Muscle of back (tissue), 11 donors: ENCODE measurements around the gene NBR1. TPM values are rescaled to one million over a fixed set of nuclear protein-coding genes. Genes with fewer than 3 reads are reported as not detected.
"Not testable (repeated sequence)": the region's sequence is repeated elsewhere in the genome, so short reads cannot be mapped to it uniquely, and the experiment has no call there.

ENCODE experiments used
- DNase-seq, 3 donors: peaks; one replicate each; pipeline versions ENCODE4 v3.0.0 to v3.0.0-alpha.2; 2013
- polyA plus RNA-seq, 10 donors: library from polyadenylated mRNA; unstranded; fragments of 120-200 nt; gene quantifications; one replicate each; pipeline ENCODE4 v1.2.1, GENCODE V29; 2013; ENCODE audit not compliant: insufficient read length in 10 of 10

The NBR1 gene
- polyA plus RNA-seq, 10 donors, result 54.0 to 73.6 (median 60.6) TPM

DNA sequence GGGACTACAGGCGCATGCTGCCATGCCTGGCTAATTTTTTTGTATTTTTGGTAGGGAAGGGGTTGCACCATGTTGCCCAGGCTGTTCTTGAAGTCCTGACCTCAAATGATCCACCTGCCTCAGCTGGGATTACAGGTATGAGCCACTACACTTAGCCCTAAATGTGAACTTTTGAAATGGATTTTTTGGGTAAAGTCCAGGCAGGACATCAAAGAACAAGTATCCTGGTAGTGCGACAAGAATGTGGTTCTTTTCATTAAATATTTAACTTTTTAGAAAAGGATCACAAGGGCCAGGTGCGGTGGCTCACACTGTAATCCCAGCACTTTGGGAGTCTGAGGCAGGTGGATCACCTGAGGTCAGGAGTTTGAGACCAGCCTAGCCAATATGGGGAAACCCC, 15.3 kb upstream of the NBR1 start:
- DNase-seq, result no peak

DNA sequence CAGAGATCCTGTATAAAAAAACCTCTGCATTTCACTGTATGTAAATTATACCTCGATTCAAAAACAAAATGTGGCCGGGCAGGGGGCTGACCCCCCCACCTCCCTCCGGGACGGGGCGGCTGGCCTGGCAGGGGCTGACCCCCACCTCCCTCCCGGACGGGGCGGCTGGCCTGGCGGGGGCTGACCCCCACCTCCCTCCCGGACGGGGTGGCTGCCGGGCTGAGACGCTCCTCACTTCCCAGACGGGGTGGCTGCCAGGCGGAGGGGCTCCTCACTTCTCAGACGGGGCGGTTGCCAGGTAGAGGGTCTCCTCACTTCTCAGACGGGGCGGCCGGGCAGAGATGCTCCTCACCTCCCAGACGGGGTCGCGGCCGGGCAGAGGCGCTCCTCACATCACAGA, 11.8 kb upstream of the NBR1 start:
- not testable (repeated sequence) for DNase-seq

DNA sequence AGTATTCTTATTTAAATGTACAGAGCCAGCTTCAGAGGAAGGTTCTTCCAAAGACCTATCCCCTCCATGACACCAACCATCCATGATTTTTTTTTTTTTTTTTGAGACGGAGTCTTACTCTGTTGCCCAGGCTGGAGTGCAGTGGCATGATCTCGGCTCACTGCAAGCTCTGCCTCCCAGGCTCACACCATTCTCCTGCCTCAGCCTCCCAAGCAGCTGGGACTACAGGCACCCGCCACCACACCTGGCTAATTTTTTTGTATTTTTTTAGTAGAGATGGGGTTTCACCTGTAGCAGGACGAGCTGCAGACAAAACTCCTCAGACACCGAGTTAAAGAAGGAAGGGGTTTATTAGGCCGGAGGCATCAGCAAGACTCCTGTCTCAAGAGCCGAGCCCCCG, 11.1 kb upstream of the NBR1 start:
- not testable (repeated sequence) for DNase-seq

DNA sequence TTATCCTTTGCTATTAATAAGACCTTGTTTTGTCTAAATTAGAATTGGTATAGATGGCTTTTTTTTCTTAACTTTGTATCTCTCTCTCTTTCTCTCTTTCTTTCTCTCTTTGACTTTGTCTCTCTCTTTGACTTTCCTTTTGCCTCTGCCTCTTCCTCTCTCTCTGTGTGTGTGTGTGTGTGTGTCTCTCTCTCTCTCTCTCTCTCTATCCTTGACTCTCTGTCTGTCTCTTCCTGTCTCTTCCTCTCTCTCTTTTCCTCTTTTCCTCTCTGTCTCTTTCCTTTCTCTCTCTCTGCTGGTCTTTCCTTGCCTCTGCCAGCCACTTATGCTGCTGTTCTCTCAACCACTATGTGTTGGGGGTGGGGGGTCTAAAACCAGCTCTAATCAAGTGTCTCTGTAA, 5.0 kb upstream of the NBR1 start:
- DNase-seq, result not testable (repeated sequence)

DNA sequence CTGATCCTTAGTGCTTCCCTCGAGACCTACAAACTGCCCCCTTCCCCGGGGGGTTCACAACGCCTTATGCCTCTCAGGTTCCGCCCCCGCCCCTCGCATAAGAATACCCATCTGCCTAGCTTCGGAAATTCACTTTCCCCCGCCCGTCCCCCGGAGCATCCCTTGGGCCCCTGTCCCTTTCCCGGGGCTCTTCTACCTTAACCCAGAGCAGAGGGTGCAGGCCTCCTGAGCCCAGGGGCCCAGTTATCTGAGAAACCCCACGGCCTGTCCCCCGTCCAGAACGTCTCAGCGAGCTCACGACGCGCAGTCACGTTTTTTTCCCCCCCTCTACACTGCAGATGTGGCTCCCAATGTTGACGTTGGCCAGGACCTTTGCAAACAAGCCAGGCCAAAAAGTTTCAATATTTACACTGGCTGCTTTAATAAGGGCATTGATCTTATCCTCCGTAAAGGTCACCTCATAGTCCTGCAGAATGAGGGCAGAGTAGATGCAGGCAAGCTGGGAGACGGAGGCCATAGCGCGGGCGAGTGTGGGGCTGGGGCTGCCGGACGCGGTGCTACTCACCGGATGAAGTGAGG, 1.4 kb upstream of the NBR1 start:
- no peak for DNase-seq

DNA sequence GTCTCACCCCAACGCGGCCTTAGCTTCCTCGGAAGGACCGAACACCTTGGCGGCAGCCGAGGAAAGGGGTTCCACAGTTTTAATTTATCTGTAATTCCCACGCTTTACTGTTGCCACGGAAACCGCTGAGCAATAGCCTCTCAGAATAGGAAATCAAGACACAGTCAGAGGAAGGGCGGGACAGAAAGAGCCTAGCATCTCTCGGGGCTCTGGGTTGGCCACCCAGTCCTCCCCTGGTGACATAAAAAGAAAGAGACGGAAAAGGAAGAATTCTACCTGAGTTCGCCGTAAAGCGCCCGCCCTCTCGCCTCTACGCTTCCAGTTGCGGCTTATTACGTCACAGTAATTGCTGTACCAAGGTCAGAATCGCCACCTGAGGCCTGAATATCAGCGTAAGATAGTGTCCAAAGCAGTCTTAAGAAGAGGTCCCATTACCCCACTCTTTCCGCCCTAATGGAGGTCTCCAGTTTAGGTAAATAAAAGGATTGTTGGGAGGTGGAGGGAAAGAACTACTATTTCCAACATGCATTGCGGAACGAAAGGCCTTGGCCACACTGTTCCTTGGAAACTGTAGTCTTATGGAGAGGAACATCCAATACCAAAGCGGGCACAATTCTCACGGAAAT, 761 bp upstream of the NBR1 start:
- DNase-seq, result peak; percentile 91 to 96 (median 95)

DNA sequence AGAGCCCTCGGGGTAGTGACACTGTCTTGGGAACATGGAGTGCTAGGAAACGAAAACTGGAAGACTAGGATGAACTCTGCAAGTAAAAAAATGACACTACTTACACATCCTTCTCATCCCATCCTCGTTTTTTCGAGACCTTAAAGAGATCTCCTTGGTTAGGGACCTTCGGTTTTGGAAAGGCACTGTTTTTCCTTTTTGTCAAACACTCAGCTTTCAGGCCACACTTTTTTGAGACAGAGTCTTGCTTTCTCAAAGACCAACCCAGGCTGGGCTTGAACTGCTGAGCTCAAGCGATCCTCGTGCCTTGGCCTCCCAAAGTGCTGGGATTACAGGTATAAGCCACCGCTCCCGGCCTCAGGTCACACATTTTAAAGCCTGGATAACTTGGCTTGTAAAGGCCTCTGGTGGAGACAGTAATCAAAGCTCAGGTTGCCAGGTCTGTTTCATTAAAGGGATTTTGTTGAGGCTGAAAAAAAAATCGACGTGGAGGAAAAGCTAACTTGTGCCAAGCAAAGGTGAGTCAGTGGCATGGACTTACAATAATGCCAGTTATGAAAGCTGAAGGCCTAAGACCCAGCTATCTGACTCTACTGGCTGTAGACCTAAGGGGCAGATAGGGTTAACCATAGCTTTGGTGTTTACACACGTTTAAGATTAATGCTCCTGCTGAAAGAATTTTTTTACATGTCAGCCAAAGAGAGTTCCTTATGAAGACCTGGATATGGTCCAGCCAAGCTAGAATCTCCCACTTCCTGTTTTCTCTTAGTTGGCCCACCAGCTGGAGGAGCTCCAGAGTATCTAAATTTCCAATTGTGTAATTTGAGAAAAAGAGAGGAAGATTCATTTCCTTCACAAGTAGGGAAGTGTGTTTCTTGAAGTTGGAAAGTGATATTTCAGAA, 823 bp downstream of the NBR1 start:
- peak; percentile 71 to 89 (median 86) for DNase-seq

DNA sequence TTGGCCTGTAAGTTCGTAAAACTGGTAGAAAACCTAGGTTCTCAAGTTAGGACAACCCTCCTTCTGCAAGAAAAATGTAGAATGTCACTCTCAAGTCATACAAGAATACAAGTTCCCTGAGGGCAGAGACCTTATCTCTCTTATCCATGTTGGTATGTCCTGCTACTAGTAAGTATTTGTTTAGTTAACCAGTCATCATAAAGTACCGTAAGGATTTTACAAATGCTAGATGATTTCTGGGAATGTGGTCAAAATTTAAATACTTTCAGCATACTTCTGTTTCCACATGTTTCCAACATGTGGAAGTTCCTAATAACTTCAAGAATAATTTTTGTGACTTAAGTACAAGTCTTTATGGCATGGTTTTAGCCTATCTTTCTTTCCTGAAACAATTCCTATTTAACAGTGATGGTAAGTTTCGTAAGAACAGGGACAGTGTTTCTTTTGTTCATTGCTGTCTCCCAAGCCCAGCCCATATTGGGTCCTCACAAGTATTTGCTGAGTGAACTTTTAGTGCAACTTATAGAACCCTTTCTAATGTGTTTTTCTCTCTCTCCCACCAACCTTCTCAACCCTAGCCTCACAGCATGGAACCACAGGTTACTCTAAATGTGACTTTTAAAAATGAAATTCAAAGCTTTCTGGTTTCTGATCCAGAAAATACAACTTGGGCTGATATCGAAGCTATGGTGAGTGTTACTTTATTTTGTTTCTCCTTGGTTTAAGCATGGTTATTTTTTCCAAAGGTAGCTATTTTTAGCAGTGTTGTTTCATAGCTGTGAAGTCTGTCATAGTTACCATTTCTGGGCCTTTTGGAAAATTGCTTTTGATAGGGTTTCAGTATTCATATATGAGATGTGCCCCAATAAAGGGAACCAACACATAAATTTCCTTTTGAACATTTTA, 4.5 kb downstream of the NBR1 start:
- DNase-seq, result peak; percentile 2 to 45 (median 13)

DNA sequence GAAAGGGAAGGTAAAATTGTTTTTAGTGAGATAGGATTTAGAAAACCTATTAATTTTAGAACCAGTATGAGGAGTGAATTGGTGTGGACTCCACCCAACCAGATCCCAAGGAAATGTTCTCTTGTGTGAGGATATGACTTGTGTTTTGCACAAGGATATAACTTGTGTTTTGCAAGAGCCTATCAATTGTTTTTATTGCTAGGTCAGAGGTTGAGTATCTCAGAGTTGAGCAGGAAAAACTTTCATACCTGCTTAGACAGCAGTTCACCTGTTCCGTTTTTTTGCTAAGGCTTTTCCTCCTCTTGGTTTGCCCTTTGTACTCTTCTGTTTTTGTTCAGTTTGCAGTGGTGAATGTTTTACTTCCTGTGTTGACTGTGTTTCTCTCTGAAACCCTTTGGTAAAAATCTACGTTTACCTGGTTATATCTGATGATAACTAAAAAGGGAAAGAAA, 5.1 kb downstream of the NBR1 start:
- DNase-seq, result no peak

DNA sequence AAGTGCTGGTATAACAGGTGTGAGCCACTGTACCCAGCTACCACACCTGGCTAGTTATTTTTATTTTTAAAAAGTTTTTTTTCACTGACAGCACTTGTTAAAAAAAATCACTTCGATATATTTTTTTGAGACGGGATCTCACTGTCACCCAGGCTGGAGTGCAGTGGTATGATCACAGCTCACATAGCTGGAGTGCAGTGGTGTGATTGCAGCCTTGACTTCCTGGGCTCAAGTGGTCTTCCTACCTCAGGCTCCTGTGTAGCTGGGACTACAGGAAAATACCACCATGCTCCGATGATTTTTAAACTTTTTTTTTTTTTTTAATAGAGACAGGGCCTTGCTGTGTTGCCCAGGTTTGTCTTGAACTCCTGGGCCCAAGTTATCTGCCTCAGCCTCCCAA, 12.9 kb downstream of the NBR1 start:
- no peak for DNase-seq

DNA sequence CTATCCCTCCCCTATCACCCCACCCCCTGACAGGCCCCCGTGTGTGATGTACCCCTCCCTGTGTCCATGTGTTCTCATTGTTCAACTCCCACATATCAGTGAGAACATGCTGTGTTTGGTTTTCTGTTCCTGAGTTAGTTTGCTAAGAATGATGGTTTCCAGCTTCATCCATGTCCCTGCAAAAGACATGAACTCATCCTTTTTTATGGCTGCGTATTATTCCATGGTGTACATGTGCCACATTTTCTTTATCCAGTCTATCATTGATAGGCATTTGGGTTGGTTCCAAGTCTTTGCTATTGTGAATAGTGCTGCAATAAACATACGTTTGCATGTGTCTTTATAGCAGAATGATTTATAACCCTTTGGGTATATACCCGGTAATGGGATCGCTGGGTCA, 15.6 kb downstream of the NBR1 start:
- not testable (repeated sequence) for DNase-seq

DNA sequence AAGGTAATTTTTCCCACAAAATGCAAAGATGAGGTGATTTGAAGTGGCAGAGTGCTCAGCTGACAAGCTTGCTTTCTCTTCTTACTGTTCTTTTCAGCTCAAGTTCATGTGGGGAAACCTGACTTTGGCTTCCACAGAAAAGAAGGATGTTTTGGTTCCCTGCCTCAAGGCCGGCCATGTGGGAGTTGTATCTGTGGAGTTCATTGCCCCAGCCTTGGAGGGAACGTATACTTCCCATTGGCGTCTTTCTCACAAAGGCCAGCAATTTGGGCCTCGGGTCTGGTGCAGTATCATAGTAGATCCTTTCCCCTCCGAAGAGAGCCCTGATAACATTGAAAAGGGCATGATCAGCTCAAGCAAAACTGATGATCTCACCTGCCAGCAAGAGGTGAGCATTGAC, 22.2 kb downstream of the NBR1 start:
- DNase-seq, result no peak

DNA sequence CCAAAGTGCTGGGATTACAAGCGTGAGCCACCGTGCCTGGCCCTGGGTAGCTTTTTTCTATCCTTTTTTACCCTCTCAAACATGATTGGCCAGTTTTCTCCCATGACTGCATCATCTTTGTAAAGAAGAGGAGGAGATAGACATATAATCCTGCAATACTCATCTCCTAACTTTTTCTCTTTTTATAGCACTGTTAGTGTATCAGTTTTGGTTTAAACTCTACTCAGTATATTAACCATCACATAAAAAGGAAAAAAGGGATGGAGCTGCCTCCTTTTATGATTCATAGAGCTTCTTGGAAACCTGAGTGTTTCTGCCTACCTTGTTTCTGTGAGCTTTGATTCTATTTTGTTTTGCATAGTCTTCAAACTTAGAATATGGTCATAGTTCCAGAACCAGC, 28.6 kb downstream of the NBR1 start:
- DNase-seq, result no peak

DNA sequence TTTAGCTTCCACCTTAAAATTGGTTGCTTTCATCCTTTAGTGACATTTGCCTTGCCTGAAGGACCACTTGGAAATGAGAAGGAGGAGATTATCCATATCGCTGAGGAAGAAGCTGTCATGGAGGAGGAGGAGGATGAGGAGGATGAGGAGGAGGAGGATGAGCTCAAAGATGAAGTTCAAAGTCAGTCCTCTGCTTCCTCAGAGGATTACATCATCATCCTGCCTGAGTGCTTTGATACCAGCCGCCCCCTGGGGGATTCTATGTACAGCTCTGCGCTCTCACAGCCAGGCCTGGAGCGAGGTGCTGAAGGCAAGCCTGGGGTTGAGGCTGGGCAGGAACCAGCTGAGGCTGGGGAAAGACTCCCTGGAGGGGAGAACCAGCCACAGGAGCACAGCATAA, 29.1 kb downstream of the NBR1 start:
- no peak for DNase-seq

DNA sequence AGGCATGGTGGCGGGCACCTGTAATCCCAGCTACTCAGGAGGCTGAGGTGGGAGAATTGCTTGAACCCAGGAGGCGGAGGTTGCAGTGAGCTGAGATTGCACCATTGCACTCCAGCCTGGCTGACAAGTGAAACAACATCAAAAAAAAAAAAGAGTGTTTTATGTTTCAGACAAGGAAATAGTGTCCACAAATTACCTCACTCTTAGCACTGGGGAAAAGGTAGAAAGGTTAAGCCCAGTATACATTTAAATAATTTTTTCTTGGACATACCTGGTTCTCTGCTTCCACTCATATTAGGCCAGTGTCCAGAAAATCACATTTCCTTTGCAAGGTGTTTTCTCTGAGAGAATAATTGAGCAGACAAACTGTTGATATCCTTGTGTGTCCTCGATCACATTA, 32.0 kb downstream of the NBR1 start:
- DNase-seq, result not testable (repeated sequence)

DNA sequence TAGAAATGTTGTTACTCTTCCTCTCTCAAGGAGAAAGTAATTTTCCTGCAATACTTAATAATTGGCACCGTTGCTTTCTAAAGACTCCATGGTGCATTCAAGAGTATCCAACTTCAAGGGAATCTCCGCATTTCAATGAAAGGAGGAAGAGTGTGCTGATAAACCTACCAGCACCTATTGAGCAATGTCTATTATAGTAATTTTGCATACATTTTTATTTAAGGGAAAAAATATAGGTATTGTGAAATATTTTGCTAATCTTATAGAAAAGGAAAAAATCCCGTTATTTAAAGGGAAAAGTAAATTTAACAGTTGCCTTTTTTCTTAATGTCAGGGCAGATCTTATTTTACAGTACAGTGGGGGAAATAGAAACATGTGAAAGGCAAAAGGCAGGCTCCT, 39.6 kb downstream of the NBR1 start:
- DNase-seq, result no peak

DNA sequence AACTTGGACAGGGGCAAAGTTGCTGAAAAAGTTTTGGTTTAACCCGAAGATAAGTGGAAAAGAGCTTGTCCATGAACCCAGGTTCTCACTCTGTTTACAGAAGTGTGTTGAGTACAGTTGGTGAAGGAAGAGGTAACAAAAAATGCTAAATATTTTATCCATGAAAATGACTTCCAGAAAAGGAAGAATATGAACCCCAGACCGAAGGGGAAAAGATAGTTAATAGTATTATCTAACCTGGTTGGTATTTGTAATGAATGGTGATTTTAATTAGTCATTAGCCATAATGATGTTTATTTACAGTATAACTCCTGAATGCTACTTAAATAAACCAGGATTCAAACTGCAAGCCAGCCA, 40.1 kb downstream of the NBR1 start:
- DNase-seq, result peak in 2 of 3 donors; percentile 9 to 21

DNA sequence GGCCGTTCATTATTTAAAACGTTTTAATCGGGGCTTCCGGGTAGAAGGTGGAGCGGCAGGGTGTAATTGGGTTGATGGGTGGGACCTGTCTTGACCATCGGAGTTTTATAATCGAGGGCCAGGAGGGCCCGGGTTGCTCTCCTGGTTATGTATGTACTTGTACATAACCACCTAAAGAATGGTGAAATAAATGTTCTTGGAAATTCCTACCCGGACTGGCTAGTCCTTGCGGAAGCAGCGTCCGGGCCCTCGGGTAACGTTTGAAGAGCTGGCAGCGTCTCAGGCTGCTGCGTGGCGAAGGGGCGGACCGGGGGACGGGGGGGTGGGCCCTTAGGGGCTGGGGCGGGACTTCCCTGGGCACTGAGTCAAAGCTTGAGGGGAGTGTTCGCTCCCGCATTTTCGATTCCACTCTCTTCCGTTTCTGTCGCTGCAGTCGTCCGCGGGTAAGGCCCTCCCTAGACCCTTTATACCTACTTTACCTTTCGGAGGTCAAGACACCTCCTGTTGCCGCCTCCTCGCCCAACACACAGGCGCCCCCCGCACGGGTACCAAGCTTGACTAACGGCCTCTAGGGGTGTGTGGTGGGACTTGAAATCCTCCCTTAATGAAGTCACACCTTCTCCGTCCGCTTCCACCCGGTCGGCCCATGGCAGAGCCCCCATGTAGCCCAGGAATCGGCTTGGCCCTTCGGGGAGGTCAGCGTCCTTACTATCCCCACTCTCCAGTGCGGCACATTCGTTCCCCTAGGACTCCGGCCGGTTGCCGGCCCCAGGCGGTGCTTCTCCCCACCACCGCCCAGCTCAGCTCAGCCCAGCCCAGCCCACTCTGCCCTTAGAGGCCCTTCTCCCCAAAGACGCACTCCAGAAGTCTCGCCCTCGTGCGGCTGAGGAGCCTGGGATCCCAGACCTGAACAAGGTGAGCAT, 40.7 kb downstream of the NBR1 start, which contains the start of gene TMEM106A:
TSS of gene TMEM106A (plus strand) at position 396 of the 923 bp plus-strand sequence. CDS start 1,167 bp downstream, outside the sequence.
- DNase-seq, result peak; percentile 85 to 93 (median 92)

DNA sequence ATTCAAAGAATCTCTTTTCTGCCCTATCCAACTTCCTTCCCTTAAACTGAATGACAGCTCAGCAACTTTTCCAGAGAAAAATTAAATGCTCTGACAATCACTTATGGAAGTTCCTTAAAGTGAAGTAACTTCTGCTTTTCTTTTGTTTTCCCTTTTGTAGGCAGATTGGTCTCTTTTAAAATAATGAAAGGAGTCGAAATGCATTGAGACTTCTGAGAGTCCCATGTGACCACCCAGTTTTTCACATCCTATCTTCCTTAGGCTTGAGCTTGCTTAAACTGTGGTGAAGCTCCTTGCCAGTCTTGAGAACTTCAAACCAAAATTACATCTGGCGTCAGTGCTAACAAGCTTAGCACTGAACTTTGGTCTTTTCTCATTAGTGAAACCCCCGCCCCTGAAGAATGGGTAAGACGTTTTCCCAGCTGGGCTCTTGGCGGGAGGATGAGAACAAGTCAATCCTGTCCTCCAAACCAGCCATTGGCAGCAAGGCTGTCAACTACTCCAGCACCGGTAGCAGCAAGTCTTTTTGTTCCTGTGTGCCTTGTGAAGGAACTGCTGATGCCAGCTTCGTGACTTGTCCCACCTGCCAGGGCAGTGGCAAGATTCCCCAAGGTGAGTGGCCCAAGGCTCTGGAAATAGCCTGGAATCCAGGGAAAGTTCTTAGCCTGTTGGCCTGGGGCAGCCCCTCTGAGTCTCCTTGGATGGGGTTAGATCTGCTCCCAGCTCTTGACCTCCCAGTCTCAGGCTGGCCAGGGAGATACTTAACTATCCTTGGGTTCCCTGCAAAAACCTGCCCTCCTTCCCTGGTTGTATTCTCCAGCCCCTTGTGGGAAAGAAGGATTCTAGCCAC, 41.9 kb downstream of the NBR1 start:
- peak in 2 of 3 donors; percentile 12 for DNase-seq

DNA sequence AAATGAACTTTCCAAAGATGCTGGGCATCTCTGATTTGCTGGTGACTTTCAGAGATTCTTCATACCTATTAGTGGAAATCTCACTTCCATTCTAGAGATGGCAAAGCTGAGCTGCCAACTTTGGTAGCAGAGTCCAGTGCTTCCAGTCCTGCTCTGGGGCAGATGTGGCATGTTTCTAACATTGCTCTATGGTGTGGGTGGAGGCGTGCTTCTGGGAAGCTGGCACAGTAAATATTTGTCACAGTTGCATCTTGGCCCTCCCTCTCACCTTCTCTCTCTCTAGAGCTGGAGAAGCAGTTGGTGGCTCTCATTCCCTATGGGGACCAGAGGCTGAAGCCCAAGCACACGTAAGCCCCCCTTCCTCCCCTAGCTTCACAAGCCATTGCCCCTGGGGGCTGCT, 42.5 kb downstream of the NBR1 start:
- DNase-seq, result no peak
